CD4-positive, alpha-beta T cell treated with Interleukin-2 at 100 ng/mL for 4 hours (primary cell): Measurements from ENCODE around the gene MAGEL2.

Experiments
- DNase-seq: peaks from one replicate; pipeline ENCODE4 v3.0.0-alpha.2; 2020; ENCODE audit warnings: low spot score

The MAGEL2 gene

DNA sequence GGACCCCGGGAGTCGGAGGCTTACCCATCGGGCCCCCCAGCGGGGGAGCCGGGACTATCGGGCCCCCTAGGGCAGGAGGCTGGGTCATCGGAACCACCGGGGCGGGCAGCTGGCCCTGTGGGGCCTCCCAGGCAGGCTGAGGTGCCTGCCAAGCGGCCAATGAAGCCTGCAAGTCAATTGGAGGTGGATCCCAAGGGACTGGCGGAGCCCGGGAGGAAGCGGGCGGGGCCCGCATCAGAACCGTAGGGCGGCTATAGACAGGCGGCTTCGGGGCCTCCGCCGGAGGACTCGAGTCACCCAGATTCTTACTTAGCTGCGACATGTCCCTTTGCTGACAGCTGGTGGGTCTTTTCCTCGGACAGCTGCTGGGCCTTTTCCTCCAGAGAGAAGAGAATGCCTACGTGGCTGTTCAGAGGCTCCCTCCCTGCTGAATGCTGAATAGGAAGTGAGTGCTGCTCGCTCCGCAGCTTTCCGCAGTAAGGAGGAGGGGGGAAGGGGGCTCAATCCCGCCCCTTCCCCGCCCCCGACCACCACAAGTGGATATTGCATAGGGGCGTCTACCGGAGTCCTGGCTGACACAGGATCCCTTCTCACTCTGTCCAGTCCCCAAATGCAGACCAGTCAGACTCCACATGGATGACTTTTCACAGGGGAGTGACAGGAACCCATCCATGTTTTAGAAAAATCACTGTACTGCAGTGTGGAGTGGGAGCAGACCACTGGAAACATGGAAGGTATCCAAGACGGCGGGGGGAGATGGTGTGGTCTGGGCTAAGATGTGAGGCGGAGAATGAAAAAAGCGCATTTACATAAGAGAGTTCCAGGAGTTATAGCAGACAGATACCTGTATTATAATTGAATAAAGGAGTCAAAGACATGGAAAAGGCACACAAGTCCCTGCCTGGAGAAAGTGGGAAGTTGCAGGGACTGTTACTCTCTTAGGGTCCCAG lies at the start of gene MAGEL2:
TSS of gene MAGEL2 (minus strand) at position 447 of the 950 bp plus-strand sequence. CDS start at position 322, 125 bp downstream.
- no peak for DNase-seq

DNA sequence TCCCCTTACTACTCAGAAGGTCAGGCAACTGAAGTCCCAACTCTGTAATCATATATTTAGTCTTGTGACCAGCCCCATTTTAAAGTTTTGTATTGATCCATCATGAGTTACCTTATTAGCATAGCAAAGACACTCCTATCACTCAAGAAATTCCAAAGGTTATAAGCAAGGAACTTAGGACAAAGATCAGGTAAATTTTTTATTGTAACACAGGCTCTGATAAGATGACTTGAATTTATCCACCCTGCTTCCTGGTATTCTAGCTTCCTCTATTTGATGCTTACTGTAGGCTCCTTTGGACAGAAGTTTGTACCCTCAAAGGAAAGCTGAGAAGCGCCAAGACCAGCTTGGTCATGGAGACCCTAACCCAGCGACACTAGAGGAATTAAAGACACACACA lies 47.6 kb upstream of the MAGEL2 start:
- DNase-seq, result no peak

DNA sequence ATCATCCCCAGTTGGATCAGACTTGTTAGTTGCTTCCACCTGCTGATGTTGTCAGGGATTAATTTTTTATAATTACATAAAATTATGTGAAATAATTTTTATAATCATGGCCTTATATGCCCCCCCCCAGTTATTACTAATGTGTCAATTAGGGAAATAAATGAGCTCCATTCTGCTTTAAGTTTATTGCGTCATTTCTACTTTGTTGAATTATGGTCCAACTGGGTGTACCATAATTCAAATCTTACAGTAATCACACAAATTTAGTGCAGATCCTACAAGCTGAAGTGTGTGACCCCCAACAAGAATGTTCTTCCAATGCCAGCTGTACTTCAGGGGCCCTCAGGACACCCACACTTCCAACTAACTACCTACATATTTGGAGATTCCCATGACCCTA lies 46.9 kb upstream of the MAGEL2 start:
- DNase-seq, result no peak

DNA sequence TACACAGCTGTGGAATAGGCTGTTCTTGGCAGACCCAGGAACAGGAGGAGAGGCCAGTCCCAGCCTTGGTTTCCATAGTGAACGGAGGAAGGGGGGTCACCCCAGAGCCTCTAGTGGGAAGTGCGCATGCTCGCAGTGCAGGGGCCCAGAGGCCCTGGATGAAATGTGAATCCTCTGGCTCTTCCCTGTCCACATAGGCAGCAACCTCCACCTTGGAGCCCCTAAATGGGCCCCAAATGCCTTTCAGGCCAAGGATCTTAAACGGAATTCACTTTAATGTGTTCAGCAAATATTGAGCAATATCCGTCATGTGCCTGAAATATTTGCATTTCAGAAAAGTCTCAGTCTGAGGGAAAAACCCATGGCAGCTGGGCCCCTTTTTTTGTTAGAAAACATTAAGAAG lies 42.8 kb upstream of the MAGEL2 start:
- no peak for DNase-seq

DNA sequence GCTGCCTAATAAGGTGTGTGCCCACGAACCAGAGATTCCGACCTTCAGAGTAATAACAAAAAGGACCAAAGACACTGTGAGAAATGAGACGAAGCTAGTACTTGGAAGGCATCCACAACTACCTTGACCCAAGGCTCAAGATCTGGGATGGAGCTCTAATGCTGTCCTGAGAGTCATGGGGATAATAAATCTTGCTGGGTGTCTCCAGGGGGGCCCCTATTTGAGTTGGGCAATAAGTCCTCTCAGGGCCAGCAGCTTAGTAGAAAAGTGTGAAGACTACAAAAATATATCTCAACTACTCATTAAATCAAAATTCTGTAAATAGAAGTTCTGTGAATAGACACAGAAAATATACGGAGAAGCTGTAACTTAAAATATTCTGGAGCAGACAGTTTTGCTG lies 42.3 kb upstream of the MAGEL2 start:
- DNase-seq, result no peak

DNA sequence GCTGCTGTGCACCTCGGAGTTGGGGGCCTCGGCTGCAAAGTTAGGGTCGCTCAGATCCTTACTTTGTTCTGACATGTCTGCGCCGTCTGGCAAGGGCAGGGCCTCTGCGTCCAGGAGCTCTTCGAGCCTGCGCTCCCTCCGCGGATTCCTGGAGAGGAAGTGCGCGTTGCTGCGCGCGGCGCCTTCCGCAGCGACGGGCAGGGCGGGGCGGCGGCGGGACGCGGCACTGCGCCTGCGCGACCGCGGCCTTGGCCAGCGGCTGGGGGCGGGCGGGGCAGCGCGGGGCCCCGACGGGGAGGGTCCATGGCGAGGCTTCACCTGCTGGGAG lies 39.4 kb upstream of the MAGEL2 start, which contains the start of gene NDN:
TSS of gene NDN (minus strand) at position 163 of the 328 bp plus-strand sequence. CDS start at position 75, 88 bp downstream.
- DNase-seq, result no peak

DNA sequence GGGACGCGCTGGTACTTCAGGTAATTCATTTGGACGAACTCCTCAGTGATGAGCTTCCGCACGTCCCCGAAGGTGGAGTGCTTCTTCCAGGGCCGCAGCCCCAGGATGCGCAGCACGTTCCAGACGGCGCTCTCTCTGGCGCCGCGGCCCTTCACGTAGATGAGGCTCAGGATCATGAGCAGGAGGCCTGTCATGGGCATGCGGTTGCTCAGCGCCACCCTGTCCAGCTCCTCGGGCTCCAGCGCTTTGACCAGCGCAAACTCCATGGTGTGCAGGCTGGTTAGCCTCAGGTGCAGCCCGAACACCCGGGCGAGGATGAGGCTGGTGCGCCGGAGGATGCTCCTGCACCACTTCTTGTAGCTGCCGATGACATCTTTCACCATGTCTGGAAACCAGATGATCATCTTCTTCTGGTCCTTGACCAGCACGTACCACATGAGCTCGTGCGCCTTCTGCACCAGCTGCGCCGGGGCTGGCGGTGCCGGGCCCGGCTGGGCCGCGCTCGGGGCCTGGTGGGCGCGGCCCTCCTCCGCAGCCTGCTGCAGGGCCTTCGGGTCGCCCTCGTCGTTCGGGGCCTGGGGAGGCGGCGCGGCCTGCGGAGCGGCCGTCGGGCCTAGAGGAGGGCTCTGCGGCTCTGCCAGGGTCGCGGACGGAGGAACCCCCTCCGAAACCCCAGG lies 38.9 kb upstream of the MAGEL2 start:
- no peak for DNase-seq

DNA sequence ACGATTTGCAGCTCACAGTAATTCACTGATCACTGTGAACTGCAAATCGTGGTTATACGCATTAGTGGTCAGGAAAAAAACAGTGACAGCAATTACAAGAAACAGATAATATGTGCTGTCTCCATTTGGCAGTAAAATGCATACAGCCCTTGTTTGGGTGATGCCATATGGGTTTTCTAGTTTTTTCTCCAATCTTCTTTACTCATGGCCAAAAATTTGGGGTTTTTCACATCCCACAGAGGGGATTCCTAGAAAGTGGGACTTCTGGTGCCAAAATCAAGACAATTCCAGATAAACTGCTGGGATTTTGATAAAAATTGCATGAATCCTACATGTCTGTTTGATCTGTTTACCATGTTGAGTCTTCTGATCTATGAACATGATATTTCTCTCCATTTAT lies 23.8 kb upstream of the MAGEL2 start:
- DNase-seq, result no peak

DNA sequence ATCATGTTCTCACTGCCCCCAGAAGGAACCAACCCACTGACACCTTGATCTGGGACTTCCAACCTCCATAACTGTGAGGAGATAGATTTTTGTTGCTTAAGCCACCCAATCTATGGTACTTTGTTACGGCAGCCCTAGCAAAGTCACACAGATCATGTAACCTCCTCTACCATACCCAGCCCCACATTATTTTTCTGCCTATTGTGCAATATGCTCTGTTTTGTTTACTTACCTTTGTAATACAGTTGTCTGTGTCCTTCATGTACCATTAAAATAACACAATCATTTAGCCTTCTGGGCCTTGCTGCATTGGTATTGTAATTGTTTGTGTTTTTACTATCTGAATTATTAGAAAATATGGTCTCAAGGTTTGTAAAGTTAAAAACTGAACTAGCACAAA lies 23.3 kb upstream of the MAGEL2 start:
- no peak for DNase-seq

DNA sequence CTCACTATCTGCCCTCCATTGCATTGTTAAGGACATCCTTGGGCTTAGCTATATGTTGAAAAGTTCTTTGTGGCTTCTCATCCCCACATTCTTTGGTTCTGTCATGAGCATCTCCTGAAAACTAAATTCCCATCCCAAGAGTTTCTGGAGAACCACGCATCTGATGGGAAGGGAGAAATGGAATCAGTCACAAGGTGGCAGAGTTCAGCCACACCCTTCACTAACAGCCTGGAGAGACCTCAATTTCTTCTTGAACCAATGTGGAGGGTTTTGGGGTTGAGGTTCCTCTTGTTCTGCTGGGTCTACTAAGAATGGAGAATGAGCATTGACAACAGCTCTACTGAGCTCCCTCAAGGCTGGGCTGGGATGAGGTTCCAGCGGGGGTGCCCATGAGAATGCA lies 15.6 kb upstream of the MAGEL2 start:
- no peak for DNase-seq

DNA sequence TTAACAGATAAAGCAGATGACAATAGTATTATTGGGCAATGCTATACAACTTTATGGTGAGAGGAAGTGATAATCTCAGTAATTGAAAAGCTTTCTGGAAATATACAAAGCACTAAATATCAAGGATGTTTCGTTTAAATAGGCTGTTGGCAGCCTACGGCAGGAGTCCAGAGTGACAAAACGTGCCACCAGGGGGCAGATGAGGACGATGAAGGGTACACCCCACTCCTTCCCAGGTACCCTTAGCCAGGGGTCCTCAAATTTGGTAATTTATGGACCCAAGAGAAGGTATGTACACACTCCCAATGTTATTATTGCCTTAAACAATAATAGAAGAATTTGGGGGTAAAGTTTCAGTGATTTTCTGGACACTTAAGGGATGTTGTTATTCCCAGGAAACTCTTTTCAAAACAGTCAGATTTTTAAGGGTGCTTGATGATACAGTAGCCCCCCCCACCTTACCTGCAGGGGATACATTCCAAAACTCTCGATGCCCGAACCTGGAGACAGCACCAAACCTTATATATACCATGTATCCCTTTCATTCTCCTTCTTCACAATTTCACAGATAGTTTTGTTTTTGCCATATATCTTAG lies 1.4 kb upstream of the MAGEL2 start:
- no peak for DNase-seq

DNA sequence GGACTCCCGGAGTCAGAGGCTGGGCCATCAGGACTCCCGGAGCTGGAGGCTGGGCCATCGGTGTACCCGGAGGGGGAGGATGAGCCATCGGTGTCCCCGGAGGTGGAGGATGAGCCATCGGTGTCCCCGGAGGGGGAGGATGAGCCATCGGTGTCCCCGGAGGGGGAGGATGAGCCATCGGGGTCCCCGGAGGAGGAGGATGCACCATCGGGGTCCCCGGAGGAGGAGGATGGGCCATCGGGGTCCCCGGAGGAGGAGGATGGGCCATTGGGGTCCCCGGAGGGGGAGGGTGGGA lies 719 bp downstream of the MAGEL2 start:
- no peak for DNase-seq

DNA sequence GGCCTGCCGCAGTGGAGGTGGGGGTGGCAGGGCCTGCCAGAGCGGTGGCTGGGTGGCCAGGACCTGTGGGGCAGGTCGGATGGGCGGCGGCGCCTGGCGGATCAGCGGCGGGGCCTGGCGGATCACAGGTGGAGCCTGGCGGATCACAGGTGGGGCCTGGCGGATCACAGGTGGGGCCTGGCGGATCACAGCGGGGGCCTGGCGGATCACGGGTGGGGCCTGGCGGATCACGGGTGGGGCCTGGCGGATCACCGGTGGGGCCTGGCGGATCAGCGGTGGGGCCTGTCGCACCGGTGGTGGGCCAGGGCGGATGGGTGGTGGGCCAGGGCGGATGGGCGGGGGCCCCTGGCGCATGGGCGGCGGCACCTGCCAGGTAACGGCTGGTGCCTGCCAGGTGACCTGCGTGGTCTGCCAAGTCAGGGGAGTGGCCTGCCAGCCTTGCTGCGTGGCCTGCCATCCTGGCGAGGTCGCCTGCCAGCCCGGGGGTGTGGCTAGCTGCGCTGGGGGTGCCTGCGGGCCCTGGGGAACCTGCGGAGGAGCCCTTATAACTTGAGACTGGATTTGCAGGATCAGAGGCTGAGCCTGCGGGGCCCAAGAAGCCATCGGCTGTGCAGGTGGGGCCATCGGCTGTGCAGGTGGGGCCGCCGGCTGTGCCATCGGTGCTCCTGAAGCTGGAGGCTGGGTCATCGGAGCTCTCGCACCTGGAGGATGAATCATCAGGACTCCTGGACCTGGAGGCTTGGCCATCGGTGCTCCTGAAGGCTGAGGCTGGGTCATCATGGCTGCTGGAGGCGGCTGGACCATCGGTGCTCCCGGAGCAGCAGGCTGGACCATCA lies 1.3 kb downstream of the MAGEL2 start:
- DNase-seq, result no peak

DNA sequence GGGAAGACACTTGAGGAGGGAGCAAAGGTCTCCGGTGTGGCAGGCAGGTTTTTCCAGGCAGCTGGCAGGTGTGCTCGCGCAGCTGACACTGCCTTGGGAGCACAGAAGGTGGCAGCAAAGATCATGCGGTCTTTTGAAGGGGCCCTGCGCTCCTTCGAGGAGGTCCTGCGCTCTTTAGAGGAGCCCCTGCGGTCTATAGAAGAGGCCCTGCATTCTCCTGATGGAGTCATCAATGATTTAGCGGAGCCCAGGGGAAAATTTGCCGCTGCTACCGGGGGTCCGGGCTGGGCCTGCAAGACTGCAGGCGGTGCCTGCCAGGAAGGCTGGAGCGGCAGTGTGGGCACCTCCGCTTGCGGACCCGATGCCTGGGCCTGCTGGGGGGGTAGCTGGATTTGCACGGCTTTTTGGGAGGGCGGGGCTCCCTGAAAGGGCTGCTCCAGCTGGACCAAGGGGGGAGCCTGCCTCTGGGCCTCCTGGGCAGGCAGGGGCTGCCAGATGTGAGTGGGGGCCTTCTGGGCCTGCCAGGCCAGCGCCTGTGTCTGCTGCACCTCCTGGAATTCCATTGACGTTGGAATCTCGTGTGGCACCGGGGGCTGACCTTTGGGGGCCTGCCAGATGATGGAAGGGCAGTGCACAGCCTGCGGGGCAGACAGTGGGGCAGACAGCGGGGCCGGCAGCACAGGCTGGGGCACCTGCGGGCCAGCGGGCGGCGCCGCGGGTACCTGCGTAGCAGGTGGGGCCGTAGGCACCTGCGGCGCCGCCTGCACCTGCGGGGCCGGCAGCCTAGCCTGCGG lies 2.1 kb downstream of the MAGEL2 start:
- no peak for DNase-seq

DNA sequence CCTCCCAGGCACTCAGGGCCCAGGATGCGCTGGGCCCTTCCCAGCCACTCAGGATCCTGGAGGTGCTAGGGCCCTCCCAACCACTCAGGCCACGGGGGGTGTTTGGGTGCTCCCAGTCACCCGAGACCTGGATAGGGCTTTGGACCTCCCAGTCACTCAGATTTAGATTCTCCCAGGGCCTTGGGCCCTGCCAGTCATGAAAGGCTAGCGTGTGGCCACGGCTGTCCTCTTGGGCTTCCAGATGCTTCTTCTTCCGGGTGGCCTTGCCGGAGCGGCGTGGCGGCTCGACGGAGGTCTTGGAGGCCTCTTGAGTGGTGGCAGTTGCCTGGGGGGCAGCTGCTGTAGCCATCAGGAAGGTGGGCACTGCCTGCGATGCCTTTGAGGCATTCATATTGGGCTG lies 2.8 kb downstream of the MAGEL2 start:
- no peak for DNase-seq

DNA sequence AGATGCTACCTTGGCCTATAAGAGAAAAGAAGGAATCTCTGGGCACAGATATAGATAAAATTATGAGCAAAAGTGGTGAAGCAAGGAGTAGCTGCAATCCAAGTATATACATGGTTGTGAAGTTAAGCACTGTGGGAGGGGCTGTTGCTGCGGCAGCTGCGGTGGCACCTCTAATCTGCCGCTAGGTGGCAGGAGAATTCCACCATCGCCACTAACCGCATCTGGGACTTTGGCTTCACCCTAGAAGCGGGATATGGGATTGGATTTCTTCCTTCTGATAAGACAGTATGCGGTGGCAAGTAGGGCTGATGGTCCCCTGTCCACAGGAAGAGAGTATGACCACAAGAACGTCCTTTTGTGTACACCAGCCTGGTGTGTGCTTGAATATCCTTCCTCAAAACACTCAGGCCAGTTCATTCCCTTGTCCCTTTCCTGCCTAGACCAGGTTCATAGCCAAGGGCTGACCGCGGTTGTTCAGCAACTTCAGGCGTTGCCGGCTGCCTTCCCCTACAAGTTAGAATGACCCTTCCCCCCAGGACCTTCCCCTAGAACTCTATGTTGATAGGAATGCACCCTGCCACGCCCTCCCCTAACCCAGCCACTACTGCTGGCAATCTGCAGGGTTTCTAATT lies 5.1 kb downstream of the MAGEL2 start:
- peak; percentile 21 for DNase-seq

DNA sequence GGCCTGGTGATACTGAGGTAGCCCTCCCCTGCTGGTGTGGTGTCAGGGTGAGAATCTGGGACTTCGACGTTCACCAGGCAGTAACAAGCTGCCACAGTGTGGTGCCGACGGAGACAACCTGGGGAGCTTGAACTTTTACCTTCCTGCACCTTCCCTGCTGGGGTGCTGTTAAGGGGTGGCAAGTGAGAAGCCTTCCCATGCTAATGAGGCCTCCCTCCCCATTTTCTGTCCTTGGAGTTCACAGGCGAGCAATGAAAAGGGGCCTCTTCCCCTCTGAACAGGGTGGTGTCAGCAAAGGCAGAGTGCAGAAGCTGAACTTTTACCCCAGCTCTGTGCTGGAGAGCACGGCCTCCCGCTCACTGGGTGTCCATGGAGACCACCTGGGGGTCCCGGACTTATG lies 13.5 kb downstream of the MAGEL2 start:
- DNase-seq, result no peak

DNA sequence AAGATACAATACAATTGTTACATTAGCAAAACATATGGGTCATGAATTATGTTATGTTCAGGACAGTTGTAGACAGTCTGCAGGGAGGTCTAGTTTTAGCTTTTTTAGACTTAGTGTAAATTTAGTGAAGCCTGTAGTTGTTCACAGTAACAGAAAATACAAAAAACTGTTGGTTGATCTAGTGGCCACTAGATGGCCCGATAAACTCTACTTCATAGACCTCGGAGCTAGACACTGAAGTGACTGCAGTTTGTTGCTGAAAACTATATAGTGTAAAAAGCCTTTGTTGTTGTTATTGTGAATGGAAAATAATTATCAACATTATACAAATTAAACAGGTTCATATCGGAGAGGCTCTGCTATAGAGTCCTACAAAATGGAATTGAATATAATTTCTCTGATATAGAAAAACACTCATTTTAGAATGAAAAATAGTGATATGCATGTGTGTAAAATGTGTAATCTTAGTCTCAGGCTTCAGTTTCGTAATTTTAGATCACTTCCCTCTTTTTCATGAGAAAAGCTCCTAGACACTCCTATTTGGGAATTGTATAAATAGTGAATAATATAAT lies 18.3 kb downstream of the MAGEL2 start:
- no peak for DNase-seq

DNA sequence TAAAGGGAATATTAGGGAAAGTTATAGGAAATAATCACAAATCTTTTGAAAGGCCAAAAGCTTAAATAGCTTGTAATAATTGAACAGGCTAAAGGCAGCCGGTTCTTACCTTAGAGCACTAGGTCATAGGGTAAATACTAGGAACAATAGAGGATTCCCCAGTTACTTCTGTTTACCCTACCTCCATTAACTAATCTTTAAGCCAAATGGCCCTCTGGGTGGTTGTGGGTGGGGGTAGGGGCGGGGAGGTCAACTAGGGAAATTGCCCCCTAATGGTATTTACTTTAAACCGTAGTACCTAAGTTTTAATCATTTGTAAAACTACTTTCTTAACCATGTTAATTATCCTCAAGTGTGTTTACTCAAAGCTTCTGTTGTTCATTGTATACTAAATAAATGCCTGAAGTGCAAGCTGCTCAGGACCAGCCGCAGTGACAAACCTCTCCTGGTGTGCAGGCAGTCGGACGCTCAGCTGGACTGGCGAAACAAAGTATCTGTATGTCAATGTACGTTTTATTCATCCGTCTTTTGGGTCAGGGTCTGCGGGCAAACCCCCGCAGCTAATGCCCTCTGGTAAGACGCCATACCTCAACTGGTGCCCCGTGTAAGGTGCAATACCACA lies 18.9 kb downstream of the MAGEL2 start:
- DNase-seq, result no peak

DNA sequence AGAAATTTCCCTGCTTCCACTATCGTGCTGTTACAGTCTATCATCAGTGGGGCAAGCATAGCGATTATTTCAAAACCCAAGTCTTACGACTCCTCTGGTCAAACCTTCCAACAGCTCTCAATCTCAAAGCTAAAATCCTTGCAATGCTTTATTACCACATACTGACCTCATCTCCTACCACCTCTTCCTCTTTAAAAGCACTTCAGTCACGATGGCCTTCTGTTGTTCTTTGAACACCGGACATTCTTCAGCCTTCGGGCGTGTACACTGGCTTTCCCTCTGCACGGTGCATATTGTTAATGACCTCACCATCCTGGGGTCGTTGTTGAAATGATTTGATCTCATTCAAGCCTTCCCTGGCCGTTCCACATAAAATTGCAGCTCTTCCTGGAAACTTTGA lies 31.1 kb downstream of the MAGEL2 start:
- DNase-seq, result no peak
